Measurements from ENCODE around the gene BCL10.

BCL10 gene

DNA sequence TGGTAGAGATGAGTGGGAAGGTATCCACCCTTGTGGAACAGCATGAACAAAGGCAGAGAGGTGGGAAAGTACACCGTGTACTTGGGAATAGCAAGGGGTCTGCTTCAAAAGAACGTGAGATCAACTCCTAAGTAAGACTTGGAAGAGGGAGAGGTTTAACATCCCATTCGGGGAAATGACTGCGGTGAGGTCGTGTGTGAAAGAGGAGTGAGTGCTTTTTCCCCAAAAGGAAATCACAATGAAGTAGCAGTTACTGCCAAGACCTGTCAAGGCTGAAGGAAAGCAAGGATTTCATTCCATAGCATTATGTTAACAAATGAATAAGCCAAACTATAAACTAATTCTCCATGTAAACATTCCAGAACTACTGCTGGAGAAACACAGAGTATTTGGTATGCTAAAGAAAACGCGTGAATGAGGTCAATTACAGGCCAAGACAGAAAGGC, 55.7 kb downstream of the BCL10 start:
- DNase-seq (ENCODE audit: low read depth in 2 of 2), result no peak

DNA sequence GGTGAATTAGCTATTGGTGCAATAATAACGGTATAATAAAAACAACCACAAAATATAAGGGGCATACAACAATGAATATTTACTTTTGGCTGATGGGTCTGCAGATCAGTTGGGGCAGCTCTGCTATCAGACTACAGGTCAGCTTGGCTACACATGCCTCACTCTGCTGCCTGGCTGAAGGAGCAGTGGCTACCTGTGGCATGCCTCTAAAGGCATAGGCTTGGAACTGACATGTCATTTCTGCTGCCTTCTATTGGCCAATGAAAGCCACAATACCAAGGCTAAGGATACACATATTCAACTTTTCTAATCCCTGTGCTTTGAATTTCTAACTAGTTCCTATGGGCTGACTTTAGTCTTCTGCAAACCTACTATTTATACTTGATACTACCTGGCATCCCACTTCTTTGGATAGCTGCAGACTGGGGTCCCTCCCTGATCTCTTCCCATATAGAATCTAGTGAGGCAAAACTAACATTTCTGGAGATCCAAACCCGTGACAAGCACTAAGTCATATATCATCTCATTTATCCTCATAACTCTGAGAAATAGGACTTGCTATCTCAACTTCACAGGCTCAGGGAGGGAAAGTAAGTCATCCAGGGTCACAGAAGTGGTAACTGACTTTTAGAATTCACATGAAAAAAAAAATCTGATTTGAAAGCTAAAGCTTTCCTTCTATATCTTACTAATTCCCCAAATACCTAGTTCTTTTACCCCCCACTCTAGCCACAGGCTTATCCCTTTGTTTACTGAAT, 56.4 kb downstream of the BCL10 start:
- DNase-seq (ENCODE audit: low read depth in 2 of 2), result no peak

DNA sequence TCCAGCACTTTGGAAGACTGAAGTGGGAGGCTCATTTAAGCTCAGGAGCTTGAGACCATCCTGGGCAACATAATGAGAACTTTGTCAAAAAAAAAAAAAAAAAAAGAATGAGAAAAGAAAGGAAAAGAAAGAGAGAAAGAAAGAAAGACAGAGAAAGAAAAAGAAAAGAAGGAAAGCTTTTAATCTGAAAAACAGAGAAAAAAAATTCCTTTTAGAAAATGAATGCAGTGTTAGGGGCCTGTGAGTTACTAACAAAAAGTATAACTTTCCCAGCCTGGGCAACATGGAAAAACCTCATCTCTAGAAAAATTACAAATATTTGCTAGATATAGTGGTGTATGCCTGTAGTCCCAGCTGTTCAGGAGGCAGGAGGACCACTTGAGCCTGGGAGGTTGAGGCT, 59.7 kb downstream of the BCL10 start:
- no peak for DNase-seq (ENCODE audit: low read depth in 2 of 2)
